Activated CD8-positive, alpha-beta memory T cell treated with anti-CD3 and anti-CD28 coated beads for 4 hours (primary cell): ENCODE measurements around the gene LY86.

Experiments
- DNase-seq, 2 donors: peaks; one replicate each; pipeline ENCODE4 v3.0.0-alpha.2; 2020; ENCODE audit warnings: low read depth in 2 of 2

Gene LY86

DNA sequence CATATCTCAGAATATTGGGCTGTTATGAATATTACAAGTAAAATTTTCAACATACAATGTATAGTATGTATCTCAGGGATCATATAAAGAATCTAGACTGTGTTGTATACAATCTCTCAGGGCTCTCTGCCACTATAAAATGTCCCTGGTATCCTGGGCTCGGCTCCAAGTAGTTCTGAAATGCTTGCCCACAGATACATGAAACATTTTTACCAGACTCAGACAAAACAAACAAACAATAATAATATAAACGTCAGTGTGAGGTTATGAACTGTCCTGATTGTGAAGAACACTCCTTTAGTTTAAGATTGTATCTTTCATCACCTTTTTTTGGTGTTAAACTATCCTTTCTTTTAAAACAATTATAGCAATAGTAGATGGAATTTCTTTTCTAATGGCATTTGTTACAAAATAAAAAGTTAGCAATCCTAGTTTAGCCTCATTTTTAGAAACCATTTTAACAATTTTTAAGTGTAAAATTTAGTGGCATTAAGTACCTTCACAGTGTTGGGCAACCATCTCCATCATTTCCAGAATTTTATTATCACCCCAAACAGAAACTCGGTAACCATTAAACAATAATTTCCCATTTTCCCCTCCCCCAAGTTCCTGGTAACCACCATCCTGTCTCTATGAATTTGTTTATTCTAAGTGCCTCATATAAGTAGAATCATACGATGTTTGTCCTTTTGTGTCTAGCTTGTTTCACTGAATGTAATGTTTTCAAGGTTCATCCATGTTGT lies 17.4 kb upstream of the LY86 start:
- no peak for DNase-seq

DNA sequence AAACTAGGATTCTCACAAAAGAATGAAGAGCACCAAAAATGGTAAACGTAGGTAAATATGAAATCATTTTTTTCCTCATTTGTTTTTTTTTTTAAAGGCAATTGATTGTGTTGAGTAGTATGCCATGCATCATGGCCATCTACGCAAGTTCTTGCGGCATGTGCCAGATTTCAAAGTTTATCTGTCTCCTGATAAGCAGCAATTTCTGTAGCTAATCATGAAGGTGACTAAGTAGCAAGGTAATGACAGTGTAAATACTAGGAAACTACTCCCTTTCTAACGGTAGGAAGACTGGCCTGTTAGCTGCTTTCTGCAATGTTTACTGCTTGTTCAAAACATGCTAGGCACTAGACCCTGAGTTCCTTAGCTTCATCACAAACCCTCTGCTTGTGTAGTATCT lies 13.4 kb upstream of the LY86 start:
- DNase-seq: no peak

- DNase-seq: no peak
Observed at GRCh38 chr6:6577735-6578134, 10.8 kb upstream of the LY86 start.

GRCh38 chr6:6579281-6579680 lies 9.2 kb upstream of the LY86 start:
- no peak for DNase-seq

DNA sequence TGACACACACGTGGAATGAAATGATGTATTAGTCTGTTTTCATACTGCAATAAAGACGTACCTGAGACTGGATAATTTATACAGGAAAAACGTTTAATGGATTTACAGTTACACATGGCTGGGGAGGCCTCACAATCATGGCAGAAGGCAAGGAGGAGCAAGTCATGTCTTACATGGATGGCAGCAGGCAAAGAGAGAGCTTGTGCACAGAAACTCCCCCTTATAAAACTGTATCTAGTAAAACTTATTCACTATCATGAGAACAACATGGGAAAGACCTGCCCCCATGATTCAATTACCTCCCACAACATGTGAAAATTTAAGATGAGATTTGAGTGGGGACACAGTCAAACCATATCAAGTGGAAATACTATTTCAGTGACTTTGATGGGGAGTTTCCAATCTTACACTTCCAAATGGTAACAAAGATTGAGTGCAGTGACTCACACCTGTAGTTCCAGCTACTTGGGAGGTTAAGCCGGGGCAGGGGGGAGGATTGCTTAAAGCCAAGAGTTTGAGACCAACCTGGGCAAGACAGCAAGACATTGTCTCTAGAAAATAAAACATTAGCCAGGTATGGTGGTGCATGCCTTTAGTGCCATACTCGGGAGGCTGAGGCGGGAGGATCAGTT lies 8.2 kb upstream of the LY86 start:
- no peak for DNase-seq

- no peak for DNase-seq
Observed at GRCh38 chr6:6581054-6581453, 7.5 kb upstream of the LY86 start.

- DNase-seq: no peak
Observed at GRCh38 chr6:6582131-6582530, 6.4 kb upstream of the LY86 start.

DNA sequence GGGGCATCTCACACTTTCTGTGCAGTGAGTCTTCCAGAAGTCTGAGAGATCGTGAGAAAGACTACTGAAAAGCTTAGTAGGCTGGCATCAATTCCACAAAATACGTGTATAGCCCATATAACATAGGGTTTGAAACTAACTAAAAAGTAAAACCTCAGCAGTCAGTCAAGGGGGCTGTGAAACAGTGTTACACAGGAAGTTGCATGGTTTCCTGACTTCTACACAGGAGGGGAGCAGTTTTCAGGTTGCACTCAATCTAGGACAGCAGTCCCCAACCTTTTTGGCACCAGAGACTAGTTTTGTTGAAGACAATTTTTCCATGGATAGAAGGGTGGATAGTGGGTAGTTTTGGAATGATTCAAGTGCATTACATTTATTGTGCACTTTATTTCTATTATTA lies 4.7 kb upstream of the LY86 start:
- no peak for DNase-seq

- DNase-seq: no peak
Observed at GRCh38 chr6:6584310-6585002, 4.1 kb upstream of the LY86 start.

- no peak for DNase-seq
Observed at GRCh38 chr6:6585003-6585311, 3.6 kb upstream of the LY86 start.

DNA sequence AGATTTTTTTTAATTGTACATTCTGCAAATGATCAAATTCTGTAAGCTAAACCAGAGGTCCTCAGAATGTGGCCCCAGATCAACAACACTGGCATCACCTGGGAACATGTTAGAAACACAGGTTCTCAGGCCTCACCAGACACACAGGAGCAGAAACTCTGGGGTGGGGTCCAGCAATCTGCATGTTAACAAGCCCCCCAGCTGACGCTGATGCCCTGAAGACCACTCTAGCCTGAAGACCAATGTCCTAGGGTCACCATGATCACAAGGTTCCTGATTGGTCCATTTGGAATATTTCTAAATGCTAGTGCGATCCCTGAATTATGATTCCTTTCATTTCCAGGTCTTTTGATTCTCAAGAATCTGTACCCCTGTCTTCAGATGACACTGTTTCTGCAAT lies 2.4 kb upstream of the LY86 start:
- DNase-seq: no peak

DNA sequence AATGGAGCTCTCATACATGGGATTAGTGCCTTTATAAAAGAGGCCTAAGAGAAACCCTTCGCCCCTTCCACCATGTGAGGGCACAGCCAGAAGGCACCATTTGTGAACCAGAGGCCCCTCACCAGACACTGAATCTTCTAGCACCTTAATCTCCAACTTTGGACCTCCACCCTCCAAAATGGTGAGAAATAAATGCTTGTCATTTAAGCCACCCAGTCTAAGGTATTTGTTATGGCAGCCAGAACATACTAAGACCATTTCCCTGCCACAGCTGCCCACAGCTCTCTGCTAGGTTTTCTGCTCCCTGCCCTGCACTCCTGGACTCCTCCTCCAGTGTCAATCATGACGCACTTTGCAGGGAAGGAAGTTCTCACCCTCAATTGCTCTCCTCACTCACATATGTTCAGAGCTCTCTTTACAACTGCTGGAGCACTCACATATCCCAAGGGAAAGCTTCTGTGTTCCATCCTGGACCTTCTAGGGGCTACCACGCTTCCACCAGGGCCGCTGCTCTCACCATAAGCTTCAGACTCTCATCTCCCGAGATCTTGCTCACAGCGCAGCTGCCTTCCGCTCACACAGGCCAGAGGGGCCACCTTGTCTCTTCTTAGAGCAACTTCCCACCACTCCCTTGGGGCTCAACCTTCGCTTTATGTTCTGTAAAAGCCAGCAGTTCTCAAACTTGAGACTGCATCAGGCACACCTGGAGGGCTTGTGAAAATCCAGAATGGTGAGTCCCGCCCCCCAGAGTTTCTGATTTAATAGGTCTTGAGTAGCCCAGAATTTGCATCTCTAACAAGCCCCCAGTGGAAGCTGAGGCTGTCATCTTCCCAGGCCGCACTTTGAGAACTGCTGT lies 1.6 kb upstream of the LY86 start:
- no peak for DNase-seq

GRCh38 chr6:6587696-6588063 lies 840 bp upstream of the LY86 start:
- DNase-seq: no peak

DNA sequence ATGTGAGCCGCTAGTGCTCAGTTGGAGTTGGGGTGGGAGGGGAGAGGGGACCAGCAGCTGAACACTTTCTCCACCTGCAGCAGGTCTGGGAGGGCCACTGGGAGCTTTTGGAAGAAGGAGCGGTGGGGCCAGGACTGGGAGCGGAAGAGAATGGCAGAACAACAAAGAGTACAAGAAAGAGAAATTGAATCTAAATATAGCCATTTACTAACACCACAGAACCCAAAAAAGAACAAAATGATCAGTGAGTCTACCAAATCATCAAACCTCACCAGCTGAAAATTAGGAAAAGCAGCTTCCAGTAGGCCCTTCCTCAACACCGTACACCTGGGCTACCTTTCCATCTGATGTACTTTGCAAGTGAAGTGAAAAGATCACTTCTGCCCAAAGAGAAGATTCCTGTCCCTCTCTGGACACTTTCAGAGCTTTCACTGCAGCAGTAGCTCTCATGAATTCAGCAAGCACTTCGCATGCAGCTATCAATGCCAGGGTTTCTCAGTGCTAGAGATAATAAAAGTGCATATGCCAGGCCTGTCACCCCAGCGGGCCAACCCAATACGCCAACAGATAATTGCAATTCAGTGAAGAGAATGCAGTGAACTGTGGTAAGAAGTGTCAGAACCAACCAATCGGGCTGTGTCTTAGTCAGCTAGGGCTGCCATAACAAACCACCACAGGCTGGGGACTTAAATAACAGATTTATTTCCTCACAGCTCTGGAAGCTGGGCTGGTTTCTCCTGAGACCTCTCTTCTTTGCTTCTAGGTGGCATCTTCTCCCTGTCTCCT lies 597 bp downstream of the LY86 start:
- DNase-seq: no peak

DNA sequence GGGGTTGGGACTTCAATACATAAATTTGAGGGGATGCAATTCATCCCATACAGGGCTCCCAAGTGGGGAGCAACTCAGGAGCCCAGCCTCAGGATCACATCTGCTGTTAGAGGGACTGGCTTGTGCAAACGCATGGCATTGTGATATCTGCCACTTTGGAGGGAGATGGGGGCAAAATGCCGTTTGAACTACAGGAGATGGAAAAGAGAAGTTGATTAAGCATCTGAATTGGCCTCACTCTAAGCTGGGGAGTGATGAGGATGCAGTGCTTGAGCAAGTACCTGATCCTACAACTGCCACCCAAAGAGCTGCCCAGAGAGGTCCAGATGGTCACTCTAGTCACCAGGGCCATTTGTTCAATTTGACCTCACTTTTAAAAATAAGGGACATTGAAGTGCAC lies 2.0 kb downstream of the LY86 start:
- no peak for DNase-seq

GRCh38 chr6:6591778-6592465 lies 3.4 kb downstream of the LY86 start:
- DNase-seq: no peak

- DNase-seq: no peak
Observed at GRCh38 chr6:6592826-6593475, 4.4 kb downstream of the LY86 start.

DNA sequence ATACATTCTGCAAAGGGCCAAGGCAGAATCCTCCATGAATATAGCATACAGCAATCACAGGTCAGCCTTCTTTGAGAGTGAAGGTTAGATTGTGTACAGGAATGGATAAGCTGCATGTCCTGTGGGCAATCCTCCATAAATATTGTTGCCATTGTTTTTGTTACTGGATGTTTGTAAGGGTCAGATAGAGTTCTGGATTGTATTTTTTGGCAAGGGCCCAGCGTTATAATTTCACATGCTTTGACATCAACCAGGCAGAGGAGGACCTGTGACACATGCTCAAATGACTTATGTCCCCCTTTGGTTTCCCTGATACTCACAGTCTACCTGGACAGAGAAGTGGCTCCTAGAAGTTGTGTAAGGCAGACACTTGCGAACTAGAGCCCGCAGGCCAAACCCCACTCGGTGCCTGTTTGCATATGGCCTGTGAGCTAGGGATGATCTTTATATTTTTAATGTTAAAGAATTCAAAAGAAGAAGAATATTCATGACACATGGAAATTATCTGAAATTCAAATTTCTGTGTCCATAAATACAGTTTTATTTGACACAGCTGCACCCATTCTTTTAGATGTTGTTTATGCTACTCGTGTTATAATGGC lies 5.4 kb downstream of the LY86 start:
- no peak for DNase-seq

DNA sequence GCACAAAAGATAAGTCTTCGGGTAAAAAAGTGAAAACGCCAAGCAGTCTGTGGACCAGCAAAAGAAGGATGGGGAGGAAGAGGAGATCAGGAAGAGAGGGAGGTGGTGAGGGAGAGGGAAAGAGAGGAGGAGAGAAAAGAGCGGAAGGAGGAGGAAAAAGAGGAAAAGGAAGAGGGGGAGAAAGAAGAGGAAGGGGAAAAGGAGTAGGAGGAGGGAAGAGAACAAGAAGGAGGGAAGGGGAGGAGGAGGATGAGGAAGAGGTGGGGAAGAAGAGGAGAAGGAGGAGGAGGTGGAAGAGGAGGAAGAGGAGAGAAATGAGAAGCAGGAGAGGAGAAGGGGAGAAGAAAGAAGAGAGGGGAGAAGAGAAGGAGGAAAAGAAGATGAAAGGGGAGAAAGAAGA lies 6.5 kb downstream of the LY86 start:
- no peak for DNase-seq

DNA sequence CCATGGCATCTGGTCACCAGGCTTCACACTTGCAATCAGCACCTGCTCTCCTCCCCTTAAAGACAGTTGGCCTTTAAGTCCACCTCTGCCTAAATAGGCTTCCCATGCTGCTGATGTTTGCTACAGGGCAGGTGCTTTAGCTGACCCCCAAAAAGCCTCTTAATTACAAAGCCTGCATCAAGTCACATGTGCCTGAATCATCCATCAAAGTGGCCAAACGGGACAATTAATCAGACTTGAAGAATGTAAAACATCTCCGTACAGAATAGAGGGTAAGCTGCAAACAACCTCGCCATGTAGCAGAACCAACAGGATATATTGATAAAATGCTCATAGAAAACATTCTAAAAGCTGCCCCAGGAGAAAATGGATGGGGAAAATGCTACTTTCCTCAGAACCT lies 7.4 kb downstream of the LY86 start:
- no peak for DNase-seq
